Measurements from ENCODE around the gene CNOT4. TPM values are rescaled to one million over a fixed set of nuclear protein-coding genes. Genes with fewer than 3 reads are reported as not detected.

The CNOT4 gene
- total RNA-seq, 1 donor from 2014 or later, result 9.4 TPM

DNA sequence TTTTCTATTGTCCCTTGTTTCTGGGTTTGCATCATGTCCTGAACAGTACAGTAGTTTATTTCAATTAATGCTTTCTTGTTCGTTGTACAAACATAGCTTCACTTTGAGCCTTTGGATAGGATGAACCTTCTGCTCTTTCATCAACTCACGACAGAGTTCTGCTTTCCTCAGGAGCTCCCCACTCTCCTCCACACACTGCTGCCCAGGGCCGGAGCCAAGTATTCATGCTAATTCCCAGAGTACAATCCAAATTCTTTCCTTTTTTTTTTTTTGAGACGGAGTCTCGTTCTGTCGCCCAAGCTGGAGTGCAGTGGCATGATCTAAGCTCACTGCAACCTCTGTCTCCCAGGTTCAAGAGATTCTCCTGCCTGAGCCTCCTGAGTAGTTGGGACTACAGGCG is 40.3 kb upstream of the CNOT4 start:
- no peak overlapping the region for H3K4me3 ChIP-seq (ENCODE audit: low read depth, low read length)
- DNase-seq (ENCODE audit: low read depth), result no peak
- no peak for TF ChIP-seq CTCF (conservative IDR thresholded peaks at IDR 0.05; ENCODE audit: low read depth, low read length)

DNA sequence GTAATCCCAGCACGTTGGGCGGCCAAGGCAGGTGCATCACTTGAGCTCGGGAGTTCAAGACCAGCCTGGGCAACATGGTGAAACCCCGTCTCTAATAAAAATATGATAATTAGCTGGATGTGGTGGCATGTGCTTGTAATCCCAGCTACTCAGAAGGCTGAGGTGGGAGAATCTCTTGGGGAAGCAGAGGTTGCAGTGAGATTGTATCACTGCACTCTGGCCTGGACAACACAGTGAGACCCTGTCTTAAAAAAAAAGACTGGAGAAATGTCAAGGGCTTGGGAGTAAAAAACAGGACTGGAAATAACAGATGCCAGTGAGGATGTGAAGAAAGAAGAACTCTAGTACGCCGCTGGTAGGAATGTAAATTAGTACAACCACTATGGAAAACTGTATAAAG is 31.1 kb upstream of the CNOT4 start:
- TF ChIP-seq CTCF (conservative IDR thresholded peaks at IDR 0.05; ENCODE audit: low read depth, low read length), result no peak
- no peak for DNase-seq (ENCODE audit: low read depth)

GRCh38 chr7:135539629-135540028 is 29.7 kb upstream of the CNOT4 start:
- no peak for DNase-seq (ENCODE audit: low read depth)
- H3K4me3 ChIP-seq (ENCODE audit: low read depth, low read length), result no peak overlapping the region
- TF ChIP-seq CTCF (conservative IDR thresholded peaks at IDR 0.05; ENCODE audit: low read depth, low read length), result no peak

More for the DNA sequence above, 31.1 kb upstream of the CNOT4 start:
- H3K4me3 ChIP-seq (ENCODE audit: low read depth, low read length), result no peak overlapping the region

- no peak for DNase-seq (ENCODE audit: low read depth)
- TF ChIP-seq CTCF (conservative IDR thresholded peaks at IDR 0.05; ENCODE audit: low read depth, low read length), result no peak
- H3K4me3 ChIP-seq (ENCODE audit: low read depth, low read length), result no peak overlapping the region
These were observed 28.5 kb upstream of the CNOT4 start for GRCh38 chr7:135538376-135538775.

DNA sequence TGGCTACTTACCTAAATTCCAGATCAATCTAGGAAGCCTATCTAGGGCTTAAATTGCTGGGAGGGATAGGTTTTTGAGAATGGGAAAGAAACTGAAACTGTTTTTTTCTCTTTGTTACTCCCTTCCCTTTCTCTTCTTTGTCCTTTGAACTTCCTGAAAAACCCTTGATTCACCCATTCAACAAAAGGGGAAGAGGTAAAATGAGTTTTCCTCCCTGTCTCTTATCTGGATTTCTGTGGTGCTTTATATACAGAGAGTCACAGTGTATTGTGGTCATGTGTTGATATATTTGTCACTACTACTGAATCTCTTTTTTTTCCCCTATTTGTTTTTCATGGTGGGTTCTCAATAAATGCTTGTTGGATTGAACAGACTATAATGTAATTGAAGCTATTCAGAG is 28.0 kb upstream of the CNOT4 start:
- no peak overlapping the region for H3K4me3 ChIP-seq (ENCODE audit: low read depth, low read length)
- no peak for TF ChIP-seq CTCF (conservative IDR thresholded peaks at IDR 0.05; ENCODE audit: low read depth, low read length)

DNA sequence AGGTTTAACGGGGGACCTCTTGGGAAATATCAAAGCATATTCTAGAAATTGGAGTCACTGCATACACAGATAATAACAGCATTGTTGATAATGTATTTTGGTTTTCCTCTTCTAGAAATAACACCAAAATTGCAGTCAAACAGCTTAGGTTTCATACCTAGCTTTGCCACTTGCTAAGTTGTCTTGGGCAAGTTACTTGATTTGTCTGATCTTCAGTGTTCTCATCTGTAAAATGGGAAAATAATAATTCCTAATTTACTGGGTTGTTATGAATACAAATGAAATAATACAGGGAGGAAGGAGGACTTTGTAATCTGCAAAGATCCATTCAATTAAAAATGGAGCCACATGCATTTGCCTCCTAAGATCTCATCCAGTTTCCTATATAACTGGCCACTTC is 27.6 kb upstream of the CNOT4 start:
- DNase-seq (ENCODE audit: low read depth), result no peak
- TF ChIP-seq CTCF (conservative IDR thresholded peaks at IDR 0.05; ENCODE audit: low read depth, low read length), result no peak
- H3K4me3 ChIP-seq (ENCODE audit: low read depth, low read length), result no peak overlapping the region

More for the DNA sequence above, 28.0 kb upstream of the CNOT4 start:
- no peak for DNase-seq (ENCODE audit: low read depth)

GRCh38 chr7:135536150-135536549 is 26.2 kb upstream of the CNOT4 start:
- DNase-seq (ENCODE audit: low read depth), result no peak
- no peak for TF ChIP-seq CTCF (conservative IDR thresholded peaks at IDR 0.05; ENCODE audit: low read depth, low read length)
- H3K4me3 ChIP-seq (ENCODE audit: low read depth, low read length), result no peak overlapping the region
